ENCODE results near the gene CCNT1.
A peak's percentile ranks its signal among the peaks of the same experiment; 100 is the strongest.
"Not testable (repeated sequence)": the region's sequence is repeated elsewhere in the genome, so short reads cannot be mapped to it uniquely, and the experiment has no call there.

Gene CCNT1

GRCh38 chr12:48717252-48717695, 767 bp upstream of the CCNT1 start:
- Histone ChIP-seq H4K20me1 (ENCODE audit: insufficient read depth, low read length, poor library complexity, severe bottlenecking) (peaks cover 42% of the 10 kb centered on the region), H2AFZ (ENCODE audit: low read length) (peak overlapping the region; percentile 71), H3K27me3 (ENCODE audit: insufficient read depth, low read length, poor library complexity, severe bottlenecking) (no peaks in the 10 kb centered on the region), H3F3A (ENCODE audit: low read depth) (no peaks in the 10 kb centered on the region), H3K36me3 (ENCODE audit: insufficient read depth, low read length) (peaks cover 7% of the 10 kb centered on the region; the same call in 1 of the 2 replicates), H3K4me2 (ENCODE audit: low read depth, low read length, poor library complexity, severe bottlenecking) (peak overlapping the region; percentile 73), H3K4me1 (ENCODE audit: insufficient read depth, low read length, poor library complexity, severe bottlenecking) (peaks cover 22% of the 10 kb centered on the region), H3K9me3 (ENCODE audit: insufficient read depth, low read depth, low read length) (0 out of 2 replicates have a peak, but pooled peaks cover 4% of the 10 kb centered on the region), H3K4me3 (ENCODE audit: low read length, poor library complexity, severe bottlenecking) (peak overlapping the region; percentile 92), H3K9me2 (replicated peaks; ENCODE audit: low read depth, low read length) (no peaks in the 10 kb centered on the region), H3K79me2 (ENCODE audit: insufficient read depth, low read length) (peaks cover 46% of the 10 kb centered on the region), H3K9ac (ENCODE audit: low read depth, low read length, poor library complexity, severe bottlenecking) (peak overlapping the region; percentile 87)
- no peak for TF ChIP-seq EZH2phosphoT487 (IDR thresholded peaks at IDR 0.05; ENCODE audit: borderline replicate concordance)
- no peak for TF ChIP-seq CTCF (conservative IDR thresholded peaks at IDR 0.05; ENCODE audit: low read length)

- H2AFZ ChIP-seq (ENCODE audit: low read length) = peak overlapping the region; percentile 81
- peak overlapping the region; percentile 94 for H3K4me2 ChIP-seq (ENCODE audit: low read depth, low read length, poor library complexity, severe bottlenecking)
- peaks cover 11% of the 10 kb centered on the region; the same call in 1 of the 2 replicates for H3K36me3 ChIP-seq (ENCODE audit: insufficient read depth, low read length)
- peaks cover 49% of the 10 kb centered on the region for H4K20me1 ChIP-seq (ENCODE audit: insufficient read depth, low read length, poor library complexity, severe bottlenecking)
- TF ChIP-seq EZH2phosphoT487 (IDR thresholded peaks at IDR 0.05; ENCODE audit: borderline replicate concordance) (no peak), CTCF (conservative IDR thresholded peaks at IDR 0.05; ENCODE audit: low read length) (no peak)
- H3K27me3 ChIP-seq (ENCODE audit: insufficient read depth, low read length, poor library complexity, severe bottlenecking) = no peaks in the 10 kb centered on the region
- 0 out of 2 replicates have a peak, but pooled peaks cover 4% of the 10 kb centered on the region for H3K9me3 ChIP-seq (ENCODE audit: insufficient read depth, low read depth, low read length)
- H3K9ac ChIP-seq (ENCODE audit: low read depth, low read length, poor library complexity, severe bottlenecking) = peak overlapping the region; percentile 92
- peaks cover 57% of the 10 kb centered on the region for H3K79me2 ChIP-seq (ENCODE audit: insufficient read depth, low read length)
- H3K4me3 ChIP-seq (ENCODE audit: low read length, poor library complexity, severe bottlenecking) = peak overlapping the region; percentile 92
- H3K9me2 ChIP-seq (replicated peaks; ENCODE audit: low read depth, low read length) = no peaks in the 10 kb centered on the region
- H3K4me1 ChIP-seq (ENCODE audit: insufficient read depth, low read length, poor library complexity, severe bottlenecking) = peaks cover 22% of the 10 kb centered on the region
- H3F3A ChIP-seq (ENCODE audit: low read depth) = no peaks in the 10 kb centered on the region
These were observed 377 bp downstream of the CCNT1 start for GRCh38 chr12:48716168-48716492.

DNA sequence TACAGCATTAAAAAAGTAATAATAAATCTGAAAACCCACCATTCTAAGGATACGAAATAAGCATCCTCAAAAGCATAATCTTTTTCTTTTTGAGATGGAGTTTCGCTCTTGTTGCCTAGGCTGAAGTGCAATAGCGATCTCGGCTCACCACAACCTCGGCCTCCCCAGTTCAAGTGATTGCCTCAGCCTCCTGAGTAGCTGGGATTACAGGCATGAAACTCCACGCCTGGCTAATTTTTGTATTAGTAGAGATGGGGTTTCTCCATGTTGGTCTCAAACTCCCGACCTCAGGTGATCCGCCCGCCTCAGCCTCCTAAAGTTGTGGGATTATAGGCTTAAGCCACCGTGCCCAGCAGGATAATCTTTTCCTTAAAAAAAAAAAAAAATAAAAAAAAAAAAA, 4.3 kb downstream of the CCNT1 start:
- no peak overlapping the region for H2AFZ ChIP-seq (ENCODE audit: low read length)
- H4K20me1 ChIP-seq (ENCODE audit: insufficient read depth, low read length, poor library complexity, severe bottlenecking) = peaks cover 81% of the 10 kb centered on the region
- peaks cover 88% of the 10 kb centered on the region for H3K79me2 ChIP-seq (ENCODE audit: insufficient read depth, low read length)
- H3K4me1 ChIP-seq (ENCODE audit: insufficient read depth, low read length, poor library complexity, severe bottlenecking) = peaks cover 39% of the 10 kb centered on the region
- no peaks in the 10 kb centered on the region for H3K9me3 ChIP-seq (ENCODE audit: insufficient read depth, low read depth, low read length)
- no peaks in the 10 kb centered on the region for H3K27me3 ChIP-seq (ENCODE audit: insufficient read depth, low read length, poor library complexity, severe bottlenecking)
- H3K4me2 ChIP-seq (ENCODE audit: low read depth, low read length, poor library complexity, severe bottlenecking) = peak overlapping the region; percentile 94
- H3K4me3 ChIP-seq (ENCODE audit: low read length, poor library complexity, severe bottlenecking) = no peak overlapping the region
- no peak overlapping the region for H3K9ac ChIP-seq (ENCODE audit: low read depth, low read length, poor library complexity, severe bottlenecking)
- no peaks in the 10 kb centered on the region for H3K9me2 ChIP-seq (replicated peaks; ENCODE audit: low read depth, low read length)
- TF ChIP-seq CTCF (conservative IDR thresholded peaks at IDR 0.05; ENCODE audit: low read length) (no peak), EZH2phosphoT487 (IDR thresholded peaks at IDR 0.05; ENCODE audit: borderline replicate concordance) (no peak)
- H3F3A ChIP-seq (ENCODE audit: low read depth) = no peaks in the 10 kb centered on the region
- peaks cover 20% of the 10 kb centered on the region; the same call in 1 of the 2 replicates for H3K36me3 ChIP-seq (ENCODE audit: insufficient read depth, low read length)

- Histone ChIP-seq H4K20me1 (ENCODE audit: insufficient read depth, low read length, poor library complexity, severe bottlenecking) (peaks cover 39% of the 10 kb centered on the region), H3K36me3 (ENCODE audit: insufficient read depth, low read length) (peaks cover 75% of the 10 kb centered on the region), H3K79me2 (ENCODE audit: insufficient read depth, low read length) (peaks cover 21% of the 10 kb centered on the region)
- H3K9me3 ChIP-seq (ENCODE audit: insufficient read depth, low read depth, low read length); H2AFZ ChIP-seq (ENCODE audit: low read length); H3K4me3 ChIP-seq (ENCODE audit: low read length, poor library complexity, severe bottlenecking); H3K9ac ChIP-seq (ENCODE audit: low read depth, low read length, poor library complexity, severe bottlenecking); H3K4me1 ChIP-seq (ENCODE audit: insufficient read depth, low read length, poor library complexity, severe bottlenecking); H3F3A ChIP-seq (ENCODE audit: low read depth); H3K4me2 ChIP-seq (ENCODE audit: low read depth, low read length, poor library complexity, severe bottlenecking); H3K27me3 ChIP-seq (ENCODE audit: insufficient read depth, low read length, poor library complexity, severe bottlenecking); H3K9me2 ChIP-seq (replicated peaks; ENCODE audit: low read depth, low read length): not testable (repeated sequence)
These were observed 17.7 kb downstream of the CCNT1 start for GRCh38 chr12:48698822-48699221.

Data from Loucy (cell line).